Activated T-helper 17 cell treated with anti-CD3 and anti-CD28 coated beads, Interleukin-2, amount 50 U/mL, for 72 hours (primary cell): ENCODE results near the gene BMP4. TPM values are rescaled to one million over a fixed set of nuclear protein-coding genes. Genes with fewer than 3 reads are reported as not detected.

ENCODE experiments used
- ATAC-seq: fragments of 150-1000 bp; cut with Tn5 transposase; replicated peaks from 2 replicates; pipeline ENCODE4 v1.10.0; 2021; ENCODE audit warnings: mild to moderate bottlenecking, moderate library complexity
- H3K27ac Mint-ChIP-seq: one replicate; pipeline ENCODE4 v1.8.0; 2022; ENCODE audit warnings: mixed read lengths
- H3K27me3 Mint-ChIP-seq: one replicate; pipeline ENCODE4 v1.8.0; 2022; ENCODE audit warnings: mixed read lengths
- H3K36me3 Mint-ChIP-seq: one replicate; pipeline ENCODE4 v1.8.0; 2022; ENCODE audit warnings: low read depth, mild to moderate bottlenecking, mixed read lengths
- H3K4me1 Mint-ChIP-seq: one replicate; pipeline ENCODE4 v1.8.0; 2022; ENCODE audit warnings: mixed read lengths
- H3K4me3 Mint-ChIP-seq: one replicate; pipeline ENCODE4 v1.8.0; 2022; ENCODE audit warnings: mild to moderate bottlenecking, mixed read lengths
- H3K9me3 Mint-ChIP-seq: one replicate; pipeline ENCODE4 v1.8.0; 2022; ENCODE audit warnings: mixed read lengths
- total RNA-seq, 2 donors: library from RNA; stranded (reverse); gene quantifications; one replicate each; pipeline ENCODE4 v1.2.3, GENCODE V29; 2022

Gene BMP4
- total RNA-seq, 2 donors from 2014 or later, result 0.16 to 0.50 TPM

DNA sequence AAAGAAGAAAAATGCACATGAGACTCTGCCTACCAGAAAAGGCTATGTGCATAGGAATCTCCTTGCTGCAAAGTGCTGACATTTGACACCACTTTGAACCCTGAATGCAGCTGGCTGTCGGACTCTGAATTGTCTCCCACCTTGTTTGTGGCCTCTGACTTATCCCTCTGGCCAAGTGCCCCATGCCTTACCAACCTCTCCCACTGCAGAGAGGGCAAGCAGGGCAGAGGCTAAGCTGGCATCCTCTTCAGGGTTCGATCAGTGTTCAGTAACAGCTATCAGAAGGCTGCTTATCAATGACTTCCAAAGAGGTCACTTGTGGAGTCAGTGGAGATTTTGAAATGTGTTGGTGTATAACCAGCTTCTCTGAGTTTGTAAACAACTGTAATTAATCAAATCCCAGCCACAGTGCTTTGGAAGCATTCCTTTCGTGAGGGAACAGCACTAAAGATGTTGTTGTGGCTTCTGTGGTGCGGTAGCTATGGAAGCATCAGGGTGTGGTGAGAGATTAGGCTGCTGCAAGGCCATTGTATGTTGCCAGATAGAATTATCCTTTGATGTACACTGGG, 22.6 kb upstream of the BMP4 start:
- Mint-ChIP-seq H3K36me3 (no peaks in the 10 kb centered on the region), H3K27ac (no peak overlapping the region), H3K4me3 (no peak overlapping the region), H3K27me3 (peaks cover 7% of the 10 kb centered on the region), H3K4me1 (no peaks in the 10 kb centered on the region), H3K9me3 (no peaks in the 10 kb centered on the region)
- no peak for ATAC-seq

- no peaks in the 10 kb centered on the region for H3K36me3 Mint-ChIP-seq
- no peak overlapping the region for H3K27ac Mint-ChIP-seq
- no peak for ATAC-seq
- no peaks in the 10 kb centered on the region for H3K4me1 Mint-ChIP-seq
- no peak overlapping the region for H3K4me3 Mint-ChIP-seq
- H3K9me3 Mint-ChIP-seq, result no peaks in the 10 kb centered on the region
- peaks cover 7% of the 10 kb centered on the region for H3K27me3 Mint-ChIP-seq
Observed at GRCh38 chr14:53978194-53978593, 21.6 kb upstream of the BMP4 start.

DNA sequence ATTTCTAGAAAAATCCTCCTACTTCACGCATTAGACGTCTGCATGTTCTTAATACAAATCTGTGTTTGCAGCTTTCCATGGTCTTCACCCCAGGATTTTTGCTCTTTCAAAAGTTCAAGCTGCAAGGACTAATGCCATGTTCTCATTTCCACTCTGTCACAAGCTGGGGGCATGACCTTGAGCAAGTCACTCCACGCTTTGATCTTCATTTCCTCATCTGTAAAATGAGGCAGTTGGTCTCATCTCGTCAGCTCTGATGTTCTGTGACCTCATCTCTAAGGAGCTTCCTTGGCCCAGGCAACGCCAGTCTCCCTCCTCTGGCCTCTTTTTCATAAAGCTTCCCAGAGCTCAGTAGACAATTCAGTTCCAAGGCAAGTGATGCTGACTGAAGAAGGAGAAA, 18.8 kb upstream of the BMP4 start:
- ATAC-seq, result no peak
- Mint-ChIP-seq H3K27ac (no peak overlapping the region), H3K36me3 (no peaks in the 10 kb centered on the region), H3K4me3 (no peak overlapping the region), H3K9me3 (no peaks in the 10 kb centered on the region), H3K27me3 (peaks cover 16% of the 10 kb centered on the region), H3K4me1 (no peaks in the 10 kb centered on the region)

DNA sequence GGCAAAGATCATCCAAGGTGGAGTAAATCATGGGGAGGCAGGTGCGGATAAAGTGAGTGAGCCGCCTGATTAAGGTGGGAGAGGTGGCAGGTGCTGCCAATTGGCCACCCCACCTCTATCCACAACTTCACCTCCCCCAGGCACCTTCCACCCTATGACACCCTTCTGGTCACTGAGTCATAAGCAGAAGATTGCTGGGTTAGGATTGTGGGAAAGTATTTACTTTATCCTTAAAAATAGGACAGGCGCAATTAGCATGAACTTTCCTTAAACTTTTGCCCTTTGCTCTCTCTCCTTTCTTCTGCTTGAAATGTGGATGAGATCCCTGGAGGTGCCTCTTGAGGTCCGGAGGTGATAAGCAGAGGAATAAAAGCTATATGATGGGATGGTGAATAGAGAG, 14.9 kb upstream of the BMP4 start:
- H3K9me3 Mint-ChIP-seq, result no peaks in the 10 kb centered on the region
- no peaks in the 10 kb centered on the region for H3K36me3 Mint-ChIP-seq

DNA sequence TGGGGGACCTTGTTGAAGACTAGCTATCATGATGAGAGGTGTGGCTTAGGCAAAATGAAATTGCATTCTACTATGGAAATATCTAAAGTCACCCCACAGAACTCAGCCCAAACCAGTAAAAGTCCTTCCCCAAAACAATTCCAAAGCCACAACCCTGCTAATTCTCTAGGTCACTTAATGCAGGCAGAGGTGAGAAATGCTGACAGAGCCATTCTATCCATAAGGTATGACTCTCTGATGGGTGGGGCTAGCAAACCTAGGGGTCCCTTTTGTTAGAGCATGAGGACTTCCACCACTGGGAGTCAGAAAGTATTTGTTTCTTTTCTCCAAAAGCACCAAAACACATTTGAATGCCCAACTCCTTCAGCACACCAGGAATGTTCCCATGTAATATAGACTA, 12.7 kb upstream of the BMP4 start:
- Mint-ChIP-seq H3K4me1 (no peaks in the 10 kb centered on the region), H3K27me3 (peaks cover 39% of the 10 kb centered on the region), H3K27ac (no peak overlapping the region), H3K36me3 (no peaks in the 10 kb centered on the region), H3K4me3 (no peak overlapping the region), H3K9me3 (no peaks in the 10 kb centered on the region)
- ATAC-seq, result no peak

More for the DNA sequence above, 14.9 kb upstream of the BMP4 start:
- ATAC-seq, result no peak
- Mint-ChIP-seq H3K4me1 (no peaks in the 10 kb centered on the region), H3K4me3 (no peak overlapping the region), H3K27me3 (peaks cover 30% of the 10 kb centered on the region), H3K27ac (no peak overlapping the region)

GRCh38 chr14:53968726-53969125, 12.1 kb upstream of the BMP4 start:
- H3K36me3 Mint-ChIP-seq, result no peaks in the 10 kb centered on the region
- no peaks in the 10 kb centered on the region for H3K9me3 Mint-ChIP-seq
- H3K27me3 Mint-ChIP-seq, result peaks cover 40% of the 10 kb centered on the region
- no peak overlapping the region for H3K4me3 Mint-ChIP-seq
- H3K27ac Mint-ChIP-seq, result no peak overlapping the region
- no peaks in the 10 kb centered on the region for H3K4me1 Mint-ChIP-seq
- ATAC-seq, result no peak

DNA sequence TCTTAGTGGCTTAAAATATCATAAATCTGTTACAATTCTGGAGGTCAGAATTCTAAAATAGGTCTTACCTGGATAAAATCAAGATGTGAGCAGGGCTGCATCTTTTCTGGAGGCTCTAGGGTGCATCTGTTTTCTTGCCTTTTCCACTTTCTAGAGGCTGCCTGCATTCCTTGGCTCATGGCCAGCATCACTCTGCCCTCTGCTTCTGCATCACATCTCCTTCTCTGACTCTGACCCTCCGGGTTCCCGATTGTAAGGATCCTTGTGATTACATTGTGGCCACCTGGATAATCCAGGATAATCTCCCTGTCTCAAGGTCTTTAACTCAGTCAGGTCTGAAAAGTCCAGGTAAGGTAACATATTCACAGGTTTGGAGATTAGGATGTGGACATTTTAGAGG, 11.0 kb upstream of the BMP4 start:
- ATAC-seq, result no peak
- H3K27ac Mint-ChIP-seq, result no peak overlapping the region
- no peaks in the 10 kb centered on the region for H3K36me3 Mint-ChIP-seq
- H3K4me1 Mint-ChIP-seq, result no peaks in the 10 kb centered on the region
- no peak overlapping the region for H3K4me3 Mint-ChIP-seq
- no peaks in the 10 kb centered on the region for H3K9me3 Mint-ChIP-seq
- H3K27me3 Mint-ChIP-seq, result peaks cover 49% of the 10 kb centered on the region

- Mint-ChIP-seq H3K36me3 (no peaks in the 10 kb centered on the region), H3K27me3 (peaks cover 58% of the 10 kb centered on the region)
Observed at GRCh38 chr14:53964249-53964648, 7.6 kb upstream of the BMP4 start.

DNA sequence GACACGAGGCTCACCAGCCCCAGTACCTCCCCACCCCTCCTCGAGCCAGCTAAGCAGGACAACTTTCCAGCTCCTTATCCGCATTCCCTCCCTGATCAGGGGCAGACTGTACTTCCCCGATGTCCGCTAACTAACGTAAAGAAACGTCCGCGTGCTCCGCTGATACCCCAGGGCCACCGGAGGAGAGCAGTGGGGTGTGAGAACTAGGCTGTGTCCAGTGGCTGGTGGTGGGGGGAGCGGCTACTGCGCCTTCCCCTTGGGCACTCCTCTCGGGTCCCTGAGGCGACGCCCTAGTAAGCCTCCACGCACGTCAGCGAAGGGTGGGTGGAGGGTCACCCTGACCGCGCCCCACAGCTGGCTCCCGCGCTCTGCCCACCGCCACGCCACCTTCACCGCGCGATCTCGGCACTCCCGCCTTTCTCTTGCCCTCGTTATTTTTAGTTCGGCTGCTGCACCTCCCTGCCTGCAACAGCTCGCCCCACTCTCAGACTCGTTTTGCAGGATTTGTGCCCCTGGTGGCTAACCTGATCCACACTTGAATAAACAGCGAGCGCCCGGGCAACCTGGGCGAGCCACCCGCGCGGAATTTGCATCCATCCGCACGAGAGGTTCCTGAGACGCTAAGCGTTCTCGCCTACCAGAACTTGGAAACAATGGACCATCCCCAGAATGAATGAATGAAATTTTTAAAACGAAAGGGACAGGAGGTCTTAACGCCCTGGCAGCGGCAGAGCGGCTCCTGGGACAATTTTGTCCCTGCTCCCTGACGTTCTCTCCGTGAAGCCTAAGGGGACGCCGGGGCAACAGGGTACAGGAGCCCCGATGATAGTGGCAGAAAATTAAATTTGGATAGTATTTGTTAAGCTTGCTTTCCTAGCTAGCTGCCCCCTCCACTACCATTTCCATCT, 6.9 kb upstream of the BMP4 start:
- H3K27ac Mint-ChIP-seq, result no peak overlapping the region
- H3K36me3 Mint-ChIP-seq, result no peaks in the 10 kb centered on the region
- no peaks in the 10 kb centered on the region for H3K4me1 Mint-ChIP-seq
- H3K4me3 Mint-ChIP-seq, result peak overlapping the region; percentile 16
- ATAC-seq, result no peak
- no peaks in the 10 kb centered on the region for H3K9me3 Mint-ChIP-seq
- H3K27me3 Mint-ChIP-seq, result peaks cover 57% of the 10 kb centered on the region

More at GRCh38 chr14:53964249-53964648, 7.6 kb upstream of the BMP4 start:
- no peak overlapping the region for H3K4me3 Mint-ChIP-seq
- ATAC-seq, result no peak
- H3K9me3 Mint-ChIP-seq, result no peaks in the 10 kb centered on the region
- H3K4me1 Mint-ChIP-seq, result no peaks in the 10 kb centered on the region
- H3K27ac Mint-ChIP-seq, result no peak overlapping the region

DNA sequence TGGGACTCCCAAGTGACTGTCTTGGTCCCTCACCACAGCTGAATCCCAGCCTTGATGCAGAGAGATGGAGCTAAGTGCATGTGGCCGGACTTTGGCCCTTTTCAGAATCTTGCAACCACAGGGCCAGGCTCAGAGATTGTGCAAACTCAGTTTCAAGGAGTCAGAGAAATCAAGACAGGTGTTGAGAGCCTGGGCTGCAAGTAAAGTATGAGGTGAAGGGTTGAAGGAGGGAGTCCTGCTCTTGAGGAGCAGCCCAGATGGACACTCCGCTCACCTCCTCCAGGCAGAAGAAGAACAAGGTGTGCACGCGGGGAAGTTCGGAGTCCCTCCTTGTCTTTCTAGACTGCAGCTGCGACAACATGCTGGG, 6.3 kb upstream of the BMP4 start:
- Mint-ChIP-seq H3K9me3 (no peaks in the 10 kb centered on the region), H3K27ac (no peak overlapping the region), H3K4me3 (no peak overlapping the region), H3K27me3 (peaks cover 55% of the 10 kb centered on the region), H3K4me1 (no peaks in the 10 kb centered on the region), H3K36me3 (no peaks in the 10 kb centered on the region)
- no peak for ATAC-seq

DNA sequence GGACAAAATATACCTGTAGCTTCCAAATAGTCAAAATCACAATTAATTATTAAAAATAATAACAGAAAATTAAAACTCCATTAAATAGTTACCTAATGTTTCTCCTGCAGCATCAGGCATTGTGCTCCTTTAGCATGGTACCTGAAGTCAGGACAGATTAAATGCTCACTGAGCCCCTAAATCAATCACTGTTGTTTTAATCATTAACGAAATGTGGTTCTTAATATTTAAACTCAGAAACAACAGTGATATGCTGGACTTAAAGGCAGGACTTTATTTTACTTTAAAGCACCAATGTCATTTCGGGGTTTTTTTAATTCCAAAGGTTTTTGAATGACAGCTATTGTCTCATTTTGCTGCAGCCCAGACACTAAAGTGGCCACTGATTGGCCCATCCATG, 2.0 kb upstream of the BMP4 start:
- Mint-ChIP-seq H3K36me3 (no peaks in the 10 kb centered on the region), H3K27me3 (peaks cover 49% of the 10 kb centered on the region), H3K9me3 (no peaks in the 10 kb centered on the region), H3K4me3 (no peak overlapping the region), H3K27ac (no peak overlapping the region), H3K4me1 (no peaks in the 10 kb centered on the region)
- ATAC-seq, result no peak

DNA sequence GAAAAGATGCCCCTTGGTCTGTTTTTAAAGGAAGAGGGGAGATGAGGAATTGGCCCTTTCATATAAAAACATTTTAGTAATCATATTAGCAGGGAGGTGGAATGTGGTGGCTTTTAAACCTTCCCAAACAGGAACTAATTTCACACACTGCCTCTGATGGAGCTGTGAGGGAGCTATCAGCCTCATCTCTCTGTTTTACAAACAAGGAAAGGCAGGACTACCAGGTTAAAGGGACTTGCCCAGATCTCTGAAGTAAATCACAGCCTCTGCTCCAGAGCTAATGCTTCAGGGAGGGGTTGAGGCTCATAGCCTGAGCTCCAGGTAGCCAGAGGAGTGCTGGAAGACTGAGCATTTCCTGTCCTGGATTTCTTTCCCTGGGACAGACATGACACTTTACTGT, 1.1 kb upstream of the BMP4 start:
- Mint-ChIP-seq H3K4me3 (peak overlapping the region; percentile 76), H3K9me3 (no peaks in the 10 kb centered on the region), H3K27ac (no peak overlapping the region), H3K27me3 (peaks cover 45% of the 10 kb centered on the region), H3K4me1 (peaks cover 5% of the 10 kb centered on the region), H3K36me3 (no peaks in the 10 kb centered on the region)
- ATAC-seq, result no peak

GRCh38 chr14:53955671-53956426, 776 bp downstream of the BMP4 start:
- Mint-ChIP-seq H3K27me3 (peaks cover 48% of the 10 kb centered on the region), H3K4me1 (peaks cover 5% of the 10 kb centered on the region), H3K36me3 (no peaks in the 10 kb centered on the region), H3K9me3 (no peaks in the 10 kb centered on the region), H3K4me3 (peak overlapping the region; percentile 76), H3K27ac (no peak overlapping the region)
- no peak for ATAC-seq

DNA sequence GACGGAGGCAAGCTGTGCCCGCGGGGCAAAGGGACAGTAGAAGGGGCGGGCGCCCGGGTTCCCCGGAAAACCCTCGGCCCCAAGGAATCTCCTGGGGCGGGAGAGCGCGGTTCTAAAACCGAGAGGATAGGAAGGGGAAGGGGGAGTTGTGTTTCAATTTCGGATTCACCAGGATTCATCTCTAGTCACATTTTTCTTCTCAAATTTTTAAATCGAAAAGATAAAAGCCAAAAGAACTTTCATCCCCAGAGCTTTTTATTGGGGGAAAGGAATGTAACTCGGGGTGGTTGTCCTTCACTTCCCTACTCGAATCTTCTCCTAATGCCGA, 1.4 kb downstream of the BMP4 start:
- H3K4me1 Mint-ChIP-seq, result peaks cover 5% of the 10 kb centered on the region
- peak overlapping the region; percentile 76 for H3K4me3 Mint-ChIP-seq
- no peaks in the 10 kb centered on the region for H3K9me3 Mint-ChIP-seq
- H3K27me3 Mint-ChIP-seq, result peaks cover 46% of the 10 kb centered on the region
- no peak overlapping the region for H3K27ac Mint-ChIP-seq
- no peak for ATAC-seq
- H3K36me3 Mint-ChIP-seq, result no peaks in the 10 kb centered on the region
